ENCODE measurements around the gene SIDT2.

Gene SIDT2

DNA sequence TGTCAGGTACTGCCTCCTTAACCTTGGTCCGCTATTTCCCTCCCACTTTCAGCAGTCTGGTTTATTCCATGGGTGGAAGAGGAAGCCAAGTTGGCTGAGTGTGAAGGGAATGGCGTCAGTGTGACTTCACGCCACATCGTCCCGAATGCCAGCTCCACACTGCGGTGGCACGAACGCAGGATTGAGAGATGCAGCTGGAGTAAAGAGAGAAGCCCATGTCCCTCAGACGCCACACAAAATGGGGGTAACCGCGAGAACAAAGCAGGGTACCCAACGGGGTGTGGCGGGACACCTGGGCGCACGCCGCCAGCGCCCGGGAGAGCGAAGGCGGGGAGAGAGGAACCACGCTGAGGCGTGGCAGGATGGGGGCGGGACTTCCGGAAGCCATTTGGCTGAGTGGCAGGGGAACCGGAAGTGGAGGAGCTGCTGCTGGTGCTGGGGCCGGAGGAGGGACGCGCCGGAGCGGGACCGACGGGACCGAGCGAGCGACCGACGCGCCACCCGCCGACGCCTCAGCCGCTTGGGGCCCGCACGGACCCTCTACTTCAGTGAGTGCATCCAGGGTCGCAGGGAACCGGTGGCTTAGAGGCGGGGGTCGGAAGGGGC lies 34.6 kb upstream of the SIDT2 start, which contains the start of gene PAFAH1B2:
PAFAH1B2 (plus strand) TSS at position 417 of the 606 bp plus-strand sequence. CDS start 8,161 bp downstream, outside the sequence.
- Mint-ChIP-seq H3K4me1 (peaks cover 40% of the 10 kb centered on the region), H3K27ac (peak within 1 kb of the TSS; percentile 98), H3K27me3 (ENCODE audit: low read depth, poor library complexity) (peaks cover 14% of the 10 kb centered on the region), H3K36me3 (ENCODE audit: low read depth) (peaks cover 31% of the 10 kb centered on the region), H3K4me3 (peak within 1 kb of the TSS; percentile 100), H3K9me3 (peaks cover 11% of the 10 kb centered on the region)
- TF ChIP-seq, protein P1, sequence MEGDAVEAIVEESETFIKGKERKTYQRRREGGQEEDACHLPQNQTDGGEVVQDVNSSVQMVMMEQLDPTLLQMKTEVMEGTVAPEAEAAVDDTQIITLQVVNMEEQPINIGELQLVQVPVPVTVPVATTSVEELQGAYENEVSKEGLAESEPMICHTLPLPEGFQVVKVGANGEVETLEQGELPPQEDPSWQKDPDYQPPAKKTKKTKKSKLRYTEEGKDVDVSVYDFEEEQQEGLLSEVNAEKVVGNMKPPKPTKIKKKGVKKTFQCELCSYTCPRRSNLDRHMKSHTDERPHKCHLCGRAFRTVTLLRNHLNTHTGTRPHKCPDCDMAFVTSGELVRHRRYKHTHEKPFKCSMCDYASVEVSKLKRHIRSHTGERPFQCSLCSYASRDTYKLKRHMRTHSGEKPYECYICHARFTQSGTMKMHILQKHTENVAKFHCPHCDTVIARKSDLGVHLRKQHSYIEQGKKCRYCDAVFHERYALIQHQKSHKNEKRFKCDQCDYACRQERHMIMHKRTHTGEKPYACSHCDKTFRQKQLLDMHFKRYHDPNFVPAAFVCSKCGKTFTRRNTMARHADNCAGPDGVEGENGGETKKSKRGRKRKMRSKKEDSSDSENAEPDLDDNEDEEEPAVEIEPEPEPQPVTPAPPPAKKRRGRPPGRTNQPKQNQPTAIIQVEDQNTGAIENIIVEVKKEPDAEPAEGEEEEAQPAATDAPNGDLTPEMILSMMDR (IDR thresholded peaks at IDR 0.05), result no peak
- peak; percentile 97 for DNase-seq

DNA sequence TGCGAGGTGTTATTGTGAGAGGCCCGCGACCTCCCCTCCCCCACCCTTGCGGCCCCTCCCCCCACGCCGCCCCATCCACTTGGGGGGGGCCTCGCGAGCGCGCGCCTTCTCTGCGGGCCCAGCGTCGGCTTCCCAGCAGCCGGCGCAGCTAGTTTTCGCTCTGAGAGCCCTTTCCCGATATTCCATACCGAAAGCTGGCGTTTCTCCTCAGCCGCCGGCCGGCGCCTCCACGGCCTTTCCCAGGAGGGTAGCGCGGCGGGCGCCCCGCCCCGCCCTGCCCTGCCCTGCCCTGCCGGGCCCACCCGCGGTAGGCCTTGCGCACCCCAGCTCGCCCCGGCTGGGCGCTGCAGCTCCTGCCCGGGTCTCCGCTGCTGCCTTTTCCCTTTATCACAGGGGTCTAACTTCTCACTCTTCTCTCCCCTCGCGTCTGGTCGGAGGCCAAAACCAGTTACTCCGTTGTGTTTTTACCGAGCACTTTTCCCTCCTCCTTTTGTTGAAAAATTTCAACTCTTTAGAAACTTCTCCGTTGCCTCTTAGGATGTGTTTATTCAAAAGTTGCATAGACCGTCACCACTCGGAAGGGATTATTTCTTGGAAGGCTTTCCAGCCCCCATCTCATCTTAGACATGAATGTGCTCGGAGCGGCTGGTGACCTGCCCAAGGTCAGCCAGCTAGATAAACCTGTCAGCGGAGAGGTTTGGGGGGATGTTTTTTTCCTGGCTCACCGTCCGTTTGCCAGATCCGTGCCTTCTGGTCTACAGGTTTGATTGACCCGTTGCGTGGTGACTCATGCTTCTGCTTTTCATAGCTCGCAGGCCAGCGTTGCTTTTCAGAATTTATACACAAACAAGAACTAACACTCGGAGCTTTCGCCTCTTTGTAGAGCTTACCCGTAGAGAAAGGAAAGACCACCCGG lies 33.8 kb upstream of the SIDT2 start:
- Mint-ChIP-seq H3K4me1 (peaks cover 40% of the 10 kb centered on the region), H3K9me3 (peaks cover 11% of the 10 kb centered on the region), H3K27me3 (ENCODE audit: low read depth, poor library complexity) (peaks cover 14% of the 10 kb centered on the region), H3K27ac (peak overlapping the region; percentile 98), H3K36me3 (ENCODE audit: low read depth) (peaks cover 36% of the 10 kb centered on the region), H3K4me3 (peak overlapping the region; percentile 100)
- DNase-seq, result peak; percentile 18
- TF ChIP-seq, protein P1 (IDR thresholded peaks at IDR 0.05), result no peak

DNA sequence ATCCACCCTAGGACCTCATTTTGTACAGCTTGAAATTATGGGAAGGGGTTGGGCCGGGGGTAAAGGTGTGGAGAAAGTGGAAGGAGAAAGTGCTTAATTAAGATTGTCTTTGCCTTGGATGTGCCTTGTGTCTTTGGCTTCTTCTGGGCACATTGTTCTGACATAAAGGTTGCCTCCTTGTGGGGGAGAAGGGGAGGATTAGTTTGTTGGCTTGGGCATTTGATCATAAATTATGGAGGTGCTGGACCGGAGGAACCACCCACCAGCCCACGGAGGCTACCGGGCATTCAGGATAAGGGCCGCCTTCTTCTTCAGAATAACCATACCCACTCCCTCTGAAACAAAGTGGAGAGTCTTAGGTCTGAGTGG lies 33.2 kb upstream of the SIDT2 start:
- Mint-ChIP-seq H3K36me3 (ENCODE audit: low read depth) (peaks cover 42% of the 10 kb centered on the region), H3K27me3 (ENCODE audit: low read depth, poor library complexity) (peaks cover 10% of the 10 kb centered on the region), H3K9me3 (peaks cover 14% of the 10 kb centered on the region), H3K4me3 (peak overlapping the region; percentile 100), H3K4me1 (peaks cover 40% of the 10 kb centered on the region), H3K27ac (peak overlapping the region; percentile 98)
- TF ChIP-seq, protein P1 (IDR thresholded peaks at IDR 0.05), result no peak
- peak; percentile 48 for DNase-seq

DNA sequence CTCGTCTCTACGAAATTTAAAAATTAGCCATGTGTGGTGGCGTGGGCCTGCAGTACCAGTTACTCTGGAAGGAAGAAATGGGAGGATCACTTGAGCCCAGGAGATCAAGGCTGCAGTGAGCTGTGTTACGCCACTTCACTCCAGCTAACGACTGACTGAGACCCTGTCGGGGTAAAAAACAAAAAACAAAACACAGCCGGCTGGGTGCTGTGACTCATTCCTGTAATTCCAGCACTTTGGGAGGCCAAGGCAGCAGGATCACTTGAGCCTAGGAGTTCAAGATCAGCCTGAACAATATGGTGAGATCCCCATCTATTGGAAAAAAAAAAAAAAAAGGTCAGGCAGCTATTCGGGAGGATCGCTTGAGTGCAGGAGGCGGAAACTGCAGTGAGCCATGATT lies 32.0 kb upstream of the SIDT2 start:
- Mint-ChIP-seq H3K36me3 (ENCODE audit: low read depth) (peaks cover 51% of the 10 kb centered on the region), H3K4me1 (peaks cover 40% of the 10 kb centered on the region), H3K4me3 (peak overlapping the region; percentile 100), H3K9me3 (peaks cover 16% of the 10 kb centered on the region), H3K27me3 (ENCODE audit: low read depth, poor library complexity) (peaks cover 5% of the 10 kb centered on the region), H3K27ac (no peak overlapping the region)
- DNase-seq, result no peak
- TF ChIP-seq, protein P1 (IDR thresholded peaks at IDR 0.05), result no peak

DNA sequence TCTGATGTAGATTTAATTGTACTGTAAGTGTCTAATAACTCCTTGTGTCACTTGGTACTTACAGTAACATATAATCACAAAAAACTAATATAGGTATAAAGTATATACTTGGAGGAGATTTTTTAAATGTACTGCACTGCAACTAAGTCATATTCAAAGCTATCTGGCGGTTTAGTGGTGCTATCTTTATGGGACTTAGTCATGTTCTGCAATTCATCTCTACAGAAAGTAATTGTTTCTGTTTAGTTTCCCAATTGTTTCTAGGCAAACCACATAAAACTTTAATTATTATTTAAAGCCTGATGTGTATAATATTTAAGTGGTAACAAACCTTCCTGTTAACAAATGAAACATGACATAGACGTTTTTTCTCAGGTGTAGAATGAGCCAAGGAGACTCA lies 26.5 kb upstream of the SIDT2 start:
- peaks cover 81% of the 10 kb centered on the region for H3K36me3 Mint-ChIP-seq (ENCODE audit: low read depth)
- TF ChIP-seq, protein P1 (IDR thresholded peaks at IDR 0.05), result no peak
- DNase-seq, result no peak
- H3K4me1 Mint-ChIP-seq, result peaks cover 8% of the 10 kb centered on the region
- H3K4me3 Mint-ChIP-seq, result no peak overlapping the region
- peak overlapping the region; percentile 81 for H3K27ac Mint-ChIP-seq
- no peaks in the 10 kb centered on the region for H3K27me3 Mint-ChIP-seq (ENCODE audit: low read depth, poor library complexity)
- H3K9me3 Mint-ChIP-seq, result peaks cover 9% of the 10 kb centered on the region

Data from nephron progenitor cell (in vitro differentiated cells).